Fibroblast of pulmonary artery (primary cell): Measurements from ENCODE around the gene BNIP5.

Experiments used
- DNase-seq: peaks from one replicate; pipeline ENCODE4 v3.0.0-alpha.2; 2010; ENCODE audit warnings: low read depth
- H3K4me3 ChIP-seq: replicated peaks from 2 replicates; pipeline ENCODE4 v1.5.1; 2011; ENCODE audit warnings: low read depth, mild to moderate bottlenecking, control low read depth, low read length, moderate library complexity
- TF ChIP-seq, protein P1 (sequence below): IDR thresholded peaks from 2 replicates; pipeline ENCODE4 v1.5.1; 2011; ENCODE audit warnings: mild to moderate bottlenecking, control low read depth, low read length, inconsistent platforms; ENCODE audit errors: missing control alignments

Gene BNIP5

DNA sequence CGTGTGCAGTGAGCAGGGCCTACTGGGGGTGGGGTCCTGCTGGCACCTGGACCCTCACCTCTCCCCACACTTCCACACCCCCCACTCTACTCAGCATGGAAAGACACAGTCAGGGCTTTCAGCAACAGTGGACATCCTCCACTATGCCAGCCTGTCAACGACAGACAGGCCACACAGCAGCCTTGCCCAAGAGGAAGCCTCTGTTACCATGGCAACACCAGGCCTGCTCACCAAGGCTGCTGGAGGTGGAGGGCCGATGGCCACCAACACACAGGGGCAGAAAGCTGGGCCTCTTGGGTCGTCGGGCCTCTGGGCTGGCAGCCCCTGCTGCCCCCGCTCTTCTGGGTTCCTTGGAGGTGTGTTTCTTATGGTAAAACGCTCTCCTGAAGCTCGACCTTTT lies 13.6 kb downstream of the BNIP5 start:
- DNase-seq, result peak; percentile 25
- TF ChIP-seq, protein P1, sequence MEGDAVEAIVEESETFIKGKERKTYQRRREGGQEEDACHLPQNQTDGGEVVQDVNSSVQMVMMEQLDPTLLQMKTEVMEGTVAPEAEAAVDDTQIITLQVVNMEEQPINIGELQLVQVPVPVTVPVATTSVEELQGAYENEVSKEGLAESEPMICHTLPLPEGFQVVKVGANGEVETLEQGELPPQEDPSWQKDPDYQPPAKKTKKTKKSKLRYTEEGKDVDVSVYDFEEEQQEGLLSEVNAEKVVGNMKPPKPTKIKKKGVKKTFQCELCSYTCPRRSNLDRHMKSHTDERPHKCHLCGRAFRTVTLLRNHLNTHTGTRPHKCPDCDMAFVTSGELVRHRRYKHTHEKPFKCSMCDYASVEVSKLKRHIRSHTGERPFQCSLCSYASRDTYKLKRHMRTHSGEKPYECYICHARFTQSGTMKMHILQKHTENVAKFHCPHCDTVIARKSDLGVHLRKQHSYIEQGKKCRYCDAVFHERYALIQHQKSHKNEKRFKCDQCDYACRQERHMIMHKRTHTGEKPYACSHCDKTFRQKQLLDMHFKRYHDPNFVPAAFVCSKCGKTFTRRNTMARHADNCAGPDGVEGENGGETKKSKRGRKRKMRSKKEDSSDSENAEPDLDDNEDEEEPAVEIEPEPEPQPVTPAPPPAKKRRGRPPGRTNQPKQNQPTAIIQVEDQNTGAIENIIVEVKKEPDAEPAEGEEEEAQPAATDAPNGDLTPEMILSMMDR, result no peak
- H3K4me3 ChIP-seq, result no peak overlapping the region

DNA sequence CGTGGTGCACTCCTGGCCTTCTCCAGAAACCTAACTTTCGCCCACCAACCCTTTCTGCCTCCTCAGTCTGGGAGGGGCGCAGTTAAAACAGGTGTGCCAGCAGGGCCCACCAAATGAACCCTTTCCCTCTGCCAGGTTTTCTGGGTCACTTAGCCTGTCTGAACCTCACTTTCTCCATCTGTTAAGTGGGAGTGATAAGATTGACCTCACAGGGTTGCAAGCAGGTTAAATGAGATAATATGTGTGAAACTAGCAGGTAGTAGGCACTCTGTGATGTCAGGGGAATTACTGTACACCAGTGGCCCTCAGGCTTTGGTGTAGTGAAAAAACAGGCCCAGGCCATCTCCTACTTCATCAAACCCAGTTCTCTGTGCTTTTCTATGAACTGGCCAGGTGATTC lies 14.1 kb downstream of the BNIP5 start:
- no peak overlapping the region for H3K4me3 ChIP-seq
- DNase-seq, result no peak
- TF ChIP-seq, protein P1, result no peak

DNA sequence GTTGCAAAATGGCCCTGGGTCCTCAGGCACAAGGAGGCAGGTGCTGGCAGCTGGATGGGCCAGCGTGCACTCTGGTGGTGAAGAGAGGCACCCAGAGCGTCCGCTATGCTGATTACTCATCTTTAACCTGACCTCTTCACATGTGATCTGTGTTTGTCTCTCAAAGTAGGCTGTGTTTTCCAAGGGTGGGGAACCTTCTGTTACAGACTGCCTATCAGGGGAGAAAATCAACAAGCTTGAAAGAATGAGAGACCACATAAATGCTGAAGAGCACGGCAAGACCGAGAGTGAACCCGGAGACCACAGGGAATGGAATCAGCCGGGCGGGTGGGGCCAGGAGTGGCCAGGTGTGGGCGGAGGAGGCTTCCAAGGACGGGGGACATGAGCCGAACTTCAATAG lies 16.2 kb downstream of the BNIP5 start:
- DNase-seq, result no peak
- TF ChIP-seq, protein P1, result no peak
- no peak overlapping the region for H3K4me3 ChIP-seq

DNA sequence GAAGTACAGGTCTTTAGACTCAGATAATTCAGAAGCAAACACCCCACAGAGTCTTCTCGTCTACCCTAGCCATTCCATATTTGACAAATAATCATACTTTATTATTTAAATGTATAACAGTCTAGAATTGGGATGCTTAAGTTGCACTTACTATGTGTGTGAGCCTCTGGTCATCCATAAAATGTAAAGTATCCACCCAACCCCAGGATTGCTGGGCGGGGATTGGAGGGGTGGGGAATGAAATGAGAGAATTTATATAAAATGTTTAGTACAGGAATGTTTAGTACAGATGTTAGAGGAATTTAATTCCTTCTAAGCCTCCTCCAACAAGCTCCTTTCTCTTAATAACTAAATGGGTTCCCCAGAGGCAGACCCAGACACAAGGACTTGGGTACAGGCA lies 16.9 kb downstream of the BNIP5 start:
- TF ChIP-seq, protein P1, result no peak
- no peak for DNase-seq

DNA sequence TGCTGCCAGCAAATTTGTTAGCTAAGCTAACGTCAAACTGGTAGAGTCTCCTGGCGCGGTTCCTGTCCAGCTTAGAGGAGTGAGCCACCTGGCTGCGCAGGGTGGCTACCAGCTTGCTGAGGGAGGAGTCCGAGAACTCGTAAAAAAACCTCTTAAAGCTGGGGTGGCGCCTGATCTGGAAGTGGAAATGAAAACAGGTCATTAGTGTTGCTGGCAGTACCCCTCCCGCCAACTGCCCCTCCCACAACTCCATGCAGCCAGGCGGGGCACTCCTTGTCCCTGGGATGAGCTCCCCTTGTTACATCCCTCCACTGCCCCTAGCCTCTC lies 17.3 kb downstream of the BNIP5 start:
- TF ChIP-seq, protein P1, result no peak
- no peak overlapping the region for H3K4me3 ChIP-seq
- DNase-seq, result no peak

More for the DNA sequence above, 16.9 kb downstream of the BNIP5 start:
- H3K4me3 ChIP-seq, result no peak overlapping the region

DNA sequence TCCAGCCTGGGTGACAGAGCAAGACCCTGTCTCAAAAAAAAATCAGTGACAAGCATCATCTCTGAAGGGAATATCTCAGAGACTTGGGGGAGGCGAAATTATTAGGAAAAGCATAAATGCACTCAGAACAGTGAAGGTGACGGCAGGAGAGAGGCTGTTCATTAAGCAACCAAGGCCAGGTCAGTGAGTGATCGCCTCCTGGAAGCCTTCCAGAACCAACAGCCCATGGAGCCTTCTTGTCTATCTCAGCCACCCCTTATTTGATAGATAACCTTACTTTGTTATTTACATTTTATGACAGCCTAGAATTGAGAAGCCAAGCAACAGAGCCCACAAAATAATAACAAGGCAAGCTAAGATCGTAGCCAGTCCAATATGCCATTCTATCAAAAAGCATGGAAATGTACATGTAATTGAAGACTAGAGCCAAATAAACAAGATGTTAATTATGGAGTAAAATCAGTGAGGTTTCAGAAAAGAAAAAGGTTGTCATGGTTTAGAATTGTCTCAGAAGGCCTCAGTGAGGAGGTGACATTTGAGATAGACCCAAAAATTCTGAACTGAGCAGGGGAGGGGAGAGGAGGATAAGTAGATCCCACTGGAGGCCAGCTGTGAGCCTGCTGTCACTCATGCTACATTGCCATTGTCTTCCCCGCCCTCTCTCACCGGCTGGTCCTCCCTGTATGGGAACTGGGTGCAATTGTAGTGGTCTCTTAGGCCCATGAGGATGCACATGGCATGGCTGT lies 17.8 kb downstream of the BNIP5 start:
- H3K4me3 ChIP-seq, result no peak overlapping the region
- no peak for DNase-seq
- TF ChIP-seq, protein P1, result no peak

DNA sequence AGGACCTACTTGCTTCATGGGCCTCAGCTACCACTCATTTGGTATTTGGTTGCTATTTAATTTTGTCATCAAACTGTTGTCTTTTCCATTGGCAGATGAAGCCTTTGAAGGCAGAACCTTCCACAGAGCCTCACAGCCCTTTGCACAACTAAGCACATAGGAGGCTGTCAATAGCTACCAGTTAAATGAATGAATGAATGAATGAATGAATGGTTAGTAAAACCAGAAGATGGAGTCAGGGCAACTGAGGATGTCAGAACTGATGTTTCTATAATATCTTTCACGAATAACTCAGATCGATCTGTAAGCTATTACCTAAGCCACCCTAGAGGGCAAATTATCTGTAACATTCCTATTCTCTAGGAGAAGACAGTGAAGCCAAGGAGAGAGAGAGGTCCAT lies 19.1 kb downstream of the BNIP5 start:
- DNase-seq, result no peak
- TF ChIP-seq, protein P1, result no peak
- H3K4me3 ChIP-seq, result no peak overlapping the region
